ENCODE data around the gene RAB8B.

DNA sequence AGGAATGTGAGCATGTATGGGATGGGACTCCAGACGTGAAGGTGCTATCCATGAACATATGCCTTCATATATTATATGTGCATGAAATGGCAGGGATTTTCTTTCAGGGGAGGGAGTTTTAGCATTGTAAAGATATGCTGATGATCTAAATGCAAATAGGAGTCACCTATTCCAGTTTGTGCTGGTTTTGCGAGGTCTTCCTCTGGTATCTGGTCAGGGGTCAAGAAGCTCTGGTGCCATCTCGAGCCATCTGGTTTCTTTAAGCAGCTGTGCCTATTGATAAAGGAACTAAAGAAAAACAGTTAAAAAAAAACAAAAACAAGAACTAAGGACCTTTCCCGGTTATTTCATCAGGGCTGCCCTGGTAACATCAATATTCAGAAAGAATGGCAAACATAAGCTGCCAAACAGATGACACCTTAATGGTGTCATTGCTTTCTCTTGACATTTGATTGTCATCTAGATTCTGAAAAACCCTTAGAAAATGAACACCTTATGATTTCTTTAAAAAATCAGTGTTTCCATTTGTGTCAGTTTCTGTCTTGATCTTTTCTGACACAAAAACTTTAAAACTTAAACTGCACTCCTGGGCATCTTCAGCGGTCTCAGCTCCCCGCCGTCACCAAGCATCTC lies 110.7 kb downstream of the RAB8B start:
- TF ChIP-seq, protein P1, sequence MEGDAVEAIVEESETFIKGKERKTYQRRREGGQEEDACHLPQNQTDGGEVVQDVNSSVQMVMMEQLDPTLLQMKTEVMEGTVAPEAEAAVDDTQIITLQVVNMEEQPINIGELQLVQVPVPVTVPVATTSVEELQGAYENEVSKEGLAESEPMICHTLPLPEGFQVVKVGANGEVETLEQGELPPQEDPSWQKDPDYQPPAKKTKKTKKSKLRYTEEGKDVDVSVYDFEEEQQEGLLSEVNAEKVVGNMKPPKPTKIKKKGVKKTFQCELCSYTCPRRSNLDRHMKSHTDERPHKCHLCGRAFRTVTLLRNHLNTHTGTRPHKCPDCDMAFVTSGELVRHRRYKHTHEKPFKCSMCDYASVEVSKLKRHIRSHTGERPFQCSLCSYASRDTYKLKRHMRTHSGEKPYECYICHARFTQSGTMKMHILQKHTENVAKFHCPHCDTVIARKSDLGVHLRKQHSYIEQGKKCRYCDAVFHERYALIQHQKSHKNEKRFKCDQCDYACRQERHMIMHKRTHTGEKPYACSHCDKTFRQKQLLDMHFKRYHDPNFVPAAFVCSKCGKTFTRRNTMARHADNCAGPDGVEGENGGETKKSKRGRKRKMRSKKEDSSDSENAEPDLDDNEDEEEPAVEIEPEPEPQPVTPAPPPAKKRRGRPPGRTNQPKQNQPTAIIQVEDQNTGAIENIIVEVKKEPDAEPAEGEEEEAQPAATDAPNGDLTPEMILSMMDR (IDR thresholded peaks at IDR 0.05 in 4 of 5, conservative IDR thresholded peaks at IDR 0.05 in 1 of 5) = no peak
- TF ChIP-seq POLR2A (IDR thresholded peaks at IDR 0.05) = no peak
